NCI-H2029 treated with DMSO at 0.1 percent for 48 hours (cell line): ENCODE results near the gene LOC101059915.

Experiments used
- DNase-seq: peaks from one replicate; lab custom pipeline; 2025; lab: John Stamatoyannopoulos, UW

LOC101059915 gene

GRCh38 chrX:71667328-71668247, at the start of gene LOC101059915:
Gene LOC101059915 (plus strand): TSS chrX:71667546.
- DNase-seq, result peak; percentile 43

GRCh38 chrX:71617742-71618141, 49.6 kb upstream of the LOC101059915 start:
- no peak for DNase-seq

GRCh38 chrX:71618303-71618721, 49.0 kb upstream of the LOC101059915 start, which contains the start of gene CXCR3:
Gene CXCR3 (minus strand): TSS chrX:71618511. CDS start chrX:71618449, 62 bp downstream.
- no peak for DNase-seq

- DNase-seq, result no peak
Measured at GRCh38 chrX:71618787-71619186, 48.6 kb upstream of the LOC101059915 start.

GRCh38 chrX:71619193-71619592, 48.2 kb upstream of the LOC101059915 start:
- DNase-seq, result no peak

GRCh38 chrX:71619986-71620385, 47.4 kb upstream of the LOC101059915 start:
- DNase-seq, result no peak

- DNase-seq, result no peak
Measured at GRCh38 chrX:71621603-71622002, 45.7 kb upstream of the LOC101059915 start.

- DNase-seq, result no peak
Measured at GRCh38 chrX:71622032-71622575, 45.2 kb upstream of the LOC101059915 start.

- peak; percentile 32 for DNase-seq
Measured at GRCh38 chrX:71622576-71623450, 44.5 kb upstream of the LOC101059915 start.

- no peak for DNase-seq
Measured at GRCh38 chrX:71623714-71624113, 43.6 kb upstream of the LOC101059915 start.

- no peak for DNase-seq
Measured at GRCh38 chrX:71625471-71625870, 41.9 kb upstream of the LOC101059915 start.

- DNase-seq, result no peak
Measured at GRCh38 chrX:71626576-71626975, 40.8 kb upstream of the LOC101059915 start.

- no peak for DNase-seq
Measured at GRCh38 chrX:71627588-71628404, 39.5 kb upstream of the LOC101059915 start.

- DNase-seq, result no peak
Measured at GRCh38 chrX:71629467-71629866, 37.9 kb upstream of the LOC101059915 start.

GRCh38 chrX:71632923-71633657, 34.3 kb upstream of the LOC101059915 start:
- peak; percentile 64 for DNase-seq

GRCh38 chrX:71634366-71634765, 33.0 kb upstream of the LOC101059915 start:
- DNase-seq, result no peak

- DNase-seq, result no peak
Measured at GRCh38 chrX:71636438-71637252, 30.7 kb upstream of the LOC101059915 start.

GRCh38 chrX:71637253-71637618, 30.1 kb upstream of the LOC101059915 start:
- no peak for DNase-seq

- DNase-seq, result no peak
Measured at GRCh38 chrX:71637848-71638247, 29.5 kb upstream of the LOC101059915 start.

- DNase-seq, result no peak
Measured at GRCh38 chrX:71638409-71638808, 28.9 kb upstream of the LOC101059915 start.
